Lung (tissue), 12 donors: ENCODE data around the gene SRGN. TPM values are rescaled to one million over a fixed set of nuclear protein-coding genes. Genes with fewer than 3 reads are reported as not detected.

Experiments used
- ATAC-seq: fragments of 200-7000 bp; cut with Tn5 transposase; one replicate; pipeline ENCODE4 v1.9.1; 2020; ENCODE audit warnings: moderate number of reproducible peaks; ENCODE audit not compliant: insufficient read depth, low FRiP score
- DNase-seq, 3 donors: peaks; one replicate each; pipeline ENCODE4 v3.0.0-alpha.2; 2013 to 2017
- H3K27ac ChIP-seq, 2 donors: one replicate each; pipeline ENCODE4 v1.5.1; 2013; ENCODE audit warnings: mild to moderate bottlenecking in 2 of 2, moderate library complexity in 2 of 2, control low read depth in 1 of 2, inconsistent platforms in 1 of 2, low read depth in 1 of 2, low read length in 1 of 2
- H3K27me3 ChIP-seq, 3 donors: one replicate each; pipeline ENCODE4 v1.5.1; 2013; ENCODE audit warnings: low read length in 2 of 3; ENCODE audit not compliant: control insufficient read depth in 3 of 3, insufficient read depth in 3 of 3
- H3K36me3 ChIP-seq, 4 donors: one replicate each; pipeline ENCODE4 v1.5.1; 2013; ENCODE audit warnings: low read length in 4 of 4, mild to moderate bottlenecking in 1 of 4, moderate library complexity in 1 of 4; ENCODE audit not compliant: control insufficient read depth in 4 of 4, insufficient read depth in 4 of 4
- H3K4me1 ChIP-seq, 5 donors: one replicate each; pipeline ENCODE4 v1.5.1; 2013; ENCODE audit warnings: low read length in 5 of 5, mild to moderate bottlenecking in 2 of 5, moderate library complexity in 1 of 5; ENCODE audit not compliant: control insufficient read depth in 5 of 5, insufficient read depth in 5 of 5
- H3K4me3 ChIP-seq: one replicate; pipeline ENCODE4 v1.5.1; 2013; ENCODE audit warnings: mild to moderate bottlenecking, control low read depth, moderate library complexity
- H3K9ac ChIP-seq, 2 donors: one replicate each; pipeline ENCODE4 v1.5.1; 2013; ENCODE audit warnings: low read length in 2 of 2, control low read depth in 1 of 2; ENCODE audit not compliant: insufficient read depth in 1 of 2
- H3K9me3 ChIP-seq, 4 donors: one replicate each; pipeline ENCODE4 v1.5.1; 2013; ENCODE audit warnings: low read length in 3 of 4, mild to moderate bottlenecking in 1 of 4, moderate library complexity in 1 of 4; ENCODE audit not compliant: control insufficient read depth in 4 of 4, insufficient read depth in 3 of 4
- CTCF ChIP-seq: IDR thresholded peaks from 2 replicates; pipeline ENCODE4 v1.5.1; 2012; ENCODE audit warnings: mild to moderate bottlenecking; ENCODE audit errors: control extremely low read depth, extremely low read depth
- WGBS, 2 donors: extraction: QIAGEN DNeasy Blood & Tissue Kit; methylation state at CpG; one replicate each; pipeline ENCODE4 v1.1.7; 2013; 5-methylcytosine and 5-hydroxymethylcytosine counted together
- polyA plus RNA-seq, 2 donors: library from polyadenylated mRNA; stranded (reverse); fragments of 200-250 nt; gene quantifications; one replicate each; pipeline ENCODE4 v1.2.1, GENCODE V29; 2013
- total RNA-seq, 2 donors: library from RNA; depleted of rRNA in 1 of 2; stranded (reverse); fragments of >200 nt in 1 of 2; gene quantifications; one replicate each; pipeline ENCODE4 v1.2.1, GENCODE V29; 2014 to 2021
- donor health status: control.
- donor health status: control.
- donor health status: Bipolar disorder and iron deficiency.
- donor health status: healthy.
- donor health status: DM: yes; HTN: yes; CAD: no.

The SRGN gene
- total and polyA plus RNA-seq, 4 donors, result 58.1 to 1,336 (median 240) TPM

- Histone ChIP-seq H3K27me3 (no peaks in the 10 kb centered on the region), H3K9me3 (peaks cover 0 to 1% (median 0%) of the 10 kb centered on the region in 4 donors), H3K9ac (no peak overlapping the region), H3K27ac (peak overlapping the region in 1 of 2 donors; percentile 87), H3K4me3 (no peak overlapping the region), H3K4me1 (no peaks in the 10 kb centered on the region), H3K36me3 (no peaks in the 10 kb centered on the region)
- DNase-seq (no peak), ATAC-seq (no peak)
- 43 to 55% methylated on average over 6 of the region's 6 CpGs for WGBS, 2 donors
- TF ChIP-seq CTCF, result no peak
These were observed 42.2 kb upstream of the SRGN start for GRCh38 chr10:69045441-69046300.

GRCh38 chr10:69047111-69047832 lies 40.6 kb upstream of the SRGN start:
- Histone ChIP-seq H3K4me3 (no peak overlapping the region), H3K27me3 (no peaks in the 10 kb centered on the region), H3K9ac (no peak overlapping the region), H3K36me3 (no peaks in the 10 kb centered on the region), H3K4me1 (no peaks in the 10 kb centered on the region), H3K27ac (peak overlapping the region in 1 of 2 donors; percentile 1), H3K9me3 (peaks cover 0 to 1% (median 0%) of the 10 kb centered on the region in 4 donors)
- no peak for ATAC-seq
- WGBS, 2 donors, result 74 to 75% methylated on average over 4 of the region's 4 CpGs
- no peak for DNase-seq
- no peak for TF ChIP-seq CTCF

GRCh38 chr10:69048103-69048502 lies 39.8 kb upstream of the SRGN start:
- Histone ChIP-seq H3K4me1 (no peaks in the 10 kb centered on the region), H3K9ac (no peak overlapping the region), H3K4me3 (no peak overlapping the region), H3K9me3 (peaks cover 0 to 1% (median 0%) of the 10 kb centered on the region in 4 donors), H3K27me3 (no peaks in the 10 kb centered on the region), H3K27ac (peak overlapping the region in 1 of 2 donors; percentile 82), H3K36me3 (no peaks in the 10 kb centered on the region)
- peak in 2 of 3 donors; percentile 20 to 25 for DNase-seq
- WGBS, 2 donors, result 39 to 44% methylated on average over 8 of the region's 8 CpGs
- no peak for TF ChIP-seq CTCF
- peak; percentile 69 for ATAC-seq
